GM19193 (cell line): ENCODE measurements around the gene CLSTN2.

Experiments
- POLR2A ChIP-seq: IDR thresholded peaks from 4 replicates; pipeline ENCODE4 v1.6.1; 2011; ENCODE audit not compliant: insufficient read depth, insufficient read length; ENCODE audit errors: extremely low read depth

The CLSTN2 gene

DNA sequence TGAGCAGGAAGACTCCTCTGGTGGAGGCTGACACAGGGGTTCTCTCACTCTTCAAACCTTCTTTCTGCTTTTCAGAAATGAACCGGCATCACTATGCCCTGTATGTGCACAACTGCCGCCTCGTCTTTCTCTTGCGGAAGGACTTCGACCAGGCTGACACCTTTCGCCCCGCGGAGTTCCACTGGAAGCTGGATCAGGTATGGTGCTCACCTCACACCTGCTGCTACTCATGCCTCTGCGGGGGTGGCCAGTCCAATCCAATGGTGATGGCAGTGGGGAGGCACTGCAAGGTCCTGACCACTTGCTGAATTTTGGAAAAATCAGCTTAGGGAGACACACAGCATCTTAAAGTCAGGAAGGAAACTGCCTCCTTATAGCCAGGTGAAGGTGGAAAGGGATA, 531.5 kb downstream of the CLSTN2 start:
- no peak for TF ChIP-seq POLR2A

DNA sequence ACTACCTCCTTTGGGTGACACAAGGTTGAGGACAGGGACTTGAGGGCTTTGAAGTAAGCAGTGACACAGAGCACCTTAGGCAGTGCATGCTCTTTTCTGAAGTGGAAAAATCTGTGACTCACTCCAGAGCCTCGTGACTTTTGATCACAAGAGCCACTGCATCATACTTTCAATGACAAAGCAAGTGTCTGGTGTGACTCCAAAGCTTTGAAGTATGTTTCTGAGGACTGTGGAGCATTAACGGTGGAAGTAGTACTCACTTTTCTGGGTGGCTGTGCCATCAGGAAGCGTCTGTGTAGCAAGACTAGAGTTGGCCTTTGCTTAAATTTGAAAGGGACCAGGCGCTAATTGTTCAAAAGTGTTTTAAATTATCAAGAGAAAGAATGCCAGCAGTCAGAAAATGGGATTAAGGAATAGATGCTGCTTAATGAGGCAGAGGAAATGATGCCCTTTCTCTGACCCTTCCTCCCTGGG, 532.2 kb downstream of the CLSTN2 start:
- no peak for TF ChIP-seq POLR2A

- no peak for TF ChIP-seq POLR2A
These were observed 532.9 kb downstream of the CLSTN2 start for GRCh38 chr3:140467796-140468315.

DNA sequence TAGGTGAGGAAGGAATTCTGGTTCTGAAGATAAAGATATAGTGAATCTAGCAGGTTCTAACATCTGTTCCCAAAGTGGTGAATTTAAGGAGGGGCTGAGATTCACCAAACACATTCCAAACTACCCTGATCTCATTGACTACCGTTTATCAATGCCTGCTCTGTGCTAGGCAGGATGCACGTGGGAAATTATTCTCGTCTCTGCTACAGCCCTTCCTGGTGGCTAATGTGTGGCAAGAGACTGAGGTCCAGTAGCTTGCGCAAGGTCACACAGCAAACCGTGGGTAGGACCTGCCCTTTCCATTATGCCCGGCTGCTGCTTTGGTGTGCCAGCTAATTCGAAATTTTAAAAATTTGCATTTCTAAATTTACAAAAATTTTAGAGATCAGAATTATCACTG, 533.4 kb downstream of the CLSTN2 start:
- TF ChIP-seq POLR2A: no peak

GRCh38 chr3:140469491-140469890, 534.5 kb downstream of the CLSTN2 start:
- no peak for TF ChIP-seq POLR2A

GRCh38 chr3:140470211-140470610, 535.2 kb downstream of the CLSTN2 start:
- TF ChIP-seq POLR2A: no peak

GRCh38 chr3:140470962-140471361, 536.0 kb downstream of the CLSTN2 start:
- no peak for TF ChIP-seq POLR2A

GRCh38 chr3:140472306-140473020, 537.5 kb downstream of the CLSTN2 start:
- TF ChIP-seq POLR2A: no peak

DNA sequence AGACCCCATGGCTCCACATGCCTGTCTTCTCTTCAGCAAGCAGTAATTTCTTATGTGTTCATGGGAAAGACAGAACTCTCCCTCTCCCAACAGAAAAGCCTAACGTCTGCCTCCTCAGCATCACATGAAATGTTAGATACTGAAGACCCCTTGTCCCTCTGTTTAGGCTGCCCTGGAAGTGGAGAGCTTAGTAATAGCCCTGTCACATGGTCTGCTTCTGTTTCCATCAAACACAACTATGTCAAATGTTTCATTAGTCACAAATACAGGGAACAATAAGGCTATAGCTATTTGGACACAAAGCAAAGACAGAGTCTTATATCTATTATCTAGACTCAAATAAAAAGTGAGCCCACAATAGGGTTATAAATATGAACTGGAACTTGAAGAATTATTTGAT, 552.6 kb downstream of the CLSTN2 start:
- TF ChIP-seq POLR2A: no peak

DNA sequence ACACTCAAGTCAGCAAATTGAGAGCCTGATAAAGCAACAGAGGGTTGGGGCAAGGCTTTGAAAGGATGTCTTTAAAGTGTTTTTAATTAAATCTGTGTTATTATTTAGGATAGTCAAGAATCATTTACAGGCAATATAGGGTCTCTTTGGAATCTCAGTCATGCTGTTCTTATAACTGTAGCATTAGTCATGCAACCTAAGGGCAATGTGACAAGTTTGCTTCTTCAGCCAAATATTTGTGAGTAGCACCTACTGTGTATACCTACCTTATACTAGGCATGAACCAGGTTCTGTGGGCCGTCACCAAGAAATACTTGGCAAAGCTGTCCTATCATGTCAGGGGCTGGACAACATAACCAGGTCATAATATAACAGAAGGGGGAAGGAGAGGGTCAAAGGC, 558.3 kb downstream of the CLSTN2 start:
- TF ChIP-seq POLR2A: no peak

GRCh38 chr3:140494970-140495369, 560.0 kb downstream of the CLSTN2 start:
- no peak for TF ChIP-seq POLR2A

- TF ChIP-seq POLR2A: no peak
These were observed 562.3 kb downstream of the CLSTN2 start for GRCh38 chr3:140497331-140497730.

- TF ChIP-seq POLR2A: no peak
These were observed 564.3 kb downstream of the CLSTN2 start for GRCh38 chr3:140499114-140499757.

DNA sequence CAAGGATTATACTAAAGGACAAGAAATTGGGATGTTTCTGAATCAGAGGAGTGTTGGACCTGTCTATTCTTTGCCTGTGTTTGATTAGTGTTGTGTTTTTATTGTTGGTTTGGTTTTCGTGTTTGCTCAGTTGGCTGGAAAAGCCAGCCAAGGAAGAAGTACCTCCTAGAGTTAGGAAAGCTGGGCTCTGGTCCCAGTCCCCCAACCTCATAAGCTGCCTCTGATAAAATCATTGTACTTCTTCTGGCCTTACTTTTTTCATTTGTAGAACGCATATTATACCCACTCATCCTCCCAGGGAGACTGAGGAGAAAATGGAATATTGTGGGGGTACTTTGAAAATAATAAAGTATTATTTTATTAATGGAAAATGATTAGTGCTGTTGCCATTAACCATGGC, 565.5 kb downstream of the CLSTN2 start:
- no peak for TF ChIP-seq POLR2A

GRCh38 chr3:140501061-140501769, 566.2 kb downstream of the CLSTN2 start:
- no peak for TF ChIP-seq POLR2A
